NT2/D1 (cell line): ENCODE results near the gene PXMP2.

Experiments used
- DNase-seq: peaks from one replicate; pipeline ENCODE4 v3.0.0-alpha.2; 2011; ENCODE audit warnings: low read depth, low spot score
- H3K27me3 ChIP-seq: 2 replicates; pipeline ENCODE4 v1.6.0; 2011; ENCODE audit warnings: mild to moderate bottlenecking; ENCODE audit not compliant: insufficient read length, insufficient read depth
- H3K36me3 ChIP-seq: 2 replicates; pipeline ENCODE4 v1.6.1; 2011; ENCODE audit warnings: mild to moderate bottlenecking, low read length, mixed read lengths; ENCODE audit not compliant: insufficient read depth, insufficient read length
- H3K4me1 ChIP-seq: 2 replicates; pipeline ENCODE4 v1.5.1; 2011; ENCODE audit not compliant: insufficient read depth, insufficient read length
- H3K4me3 ChIP-seq: 2 replicates; pipeline ENCODE4 v1.5.1; 2011; ENCODE audit warnings: low read depth; ENCODE audit not compliant: insufficient read length
- H3K9ac ChIP-seq: 2 replicates; pipeline ENCODE4 v1.6.0; 2011; ENCODE audit warnings: low read depth; ENCODE audit not compliant: insufficient read length
- H3K9me3 ChIP-seq: 2 replicates; pipeline ENCODE4 v1.5.1; 2011; ENCODE audit warnings: mild to moderate bottlenecking, low read length; ENCODE audit not compliant: insufficient read depth
- SUZ12 ChIP-seq: IDR thresholded peaks from 2 replicates; pipeline ENCODE4 v1.6.1; 2011; ENCODE audit not compliant: insufficient read length, insufficient read depth; ENCODE audit errors: extremely low read depth
- YY1 ChIP-seq: IDR thresholded peaks from 2 replicates; pipeline ENCODE4 v1.6.1; 2011; ENCODE audit not compliant: insufficient read length, insufficient read depth
- ZNF274 ChIP-seq: IDR thresholded peaks from 2 replicates; pipeline ENCODE4 v1.6.1; 2011; ENCODE audit warnings: mild to moderate bottlenecking, low read depth, low read length

PXMP2 gene

DNA sequence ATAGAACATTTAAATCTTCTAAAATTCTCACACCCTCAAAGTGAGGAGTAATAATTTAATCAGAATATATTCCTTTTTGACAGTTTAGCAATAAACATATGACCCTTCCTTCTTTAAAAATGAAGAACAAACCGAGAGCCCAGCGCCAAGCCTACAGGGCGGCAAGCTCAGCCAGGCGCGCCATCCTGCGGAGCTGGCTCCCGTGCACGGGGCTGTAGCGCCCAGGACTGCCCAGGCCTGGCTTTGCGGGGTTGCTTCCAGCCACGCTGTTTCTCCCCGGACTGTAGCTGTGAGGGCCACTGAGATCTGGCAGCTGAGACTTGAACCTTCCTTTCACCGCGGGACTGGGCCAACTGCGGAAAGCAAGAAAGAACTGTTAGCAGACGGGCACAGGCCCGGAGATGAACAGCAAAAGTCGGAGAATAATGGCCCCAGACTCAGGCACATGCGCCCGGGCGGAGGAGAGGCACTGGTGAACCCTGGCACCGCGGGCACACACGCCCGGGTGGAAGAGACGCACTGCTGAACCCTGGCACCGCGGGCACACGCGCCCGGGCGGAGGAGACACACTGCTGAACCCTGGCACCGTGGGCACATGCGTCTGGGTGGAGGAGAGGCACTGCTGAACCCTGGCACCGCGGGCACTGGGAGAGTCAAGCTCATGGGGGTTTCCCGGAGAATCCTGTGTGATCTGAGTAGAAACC is 39.9 kb downstream of the PXMP2 start:
- Histone ChIP-seq H3K4me3 (no peak overlapping the region), H3K27me3 (no peaks in the 10 kb centered on the region), H3K4me1 (no peaks in the 10 kb centered on the region), H3K9ac (no peak overlapping the region), H3K9me3 (peaks cover 16% of the 10 kb centered on the region; the same call in 1 of the 2 replicates), H3K36me3 (peaks cover 96% of the 10 kb centered on the region)
- no peak for DNase-seq
- TF ChIP-seq YY1, result no peak
- no peak for TF ChIP-seq ZNF274
- no peak for TF ChIP-seq SUZ12

DNA sequence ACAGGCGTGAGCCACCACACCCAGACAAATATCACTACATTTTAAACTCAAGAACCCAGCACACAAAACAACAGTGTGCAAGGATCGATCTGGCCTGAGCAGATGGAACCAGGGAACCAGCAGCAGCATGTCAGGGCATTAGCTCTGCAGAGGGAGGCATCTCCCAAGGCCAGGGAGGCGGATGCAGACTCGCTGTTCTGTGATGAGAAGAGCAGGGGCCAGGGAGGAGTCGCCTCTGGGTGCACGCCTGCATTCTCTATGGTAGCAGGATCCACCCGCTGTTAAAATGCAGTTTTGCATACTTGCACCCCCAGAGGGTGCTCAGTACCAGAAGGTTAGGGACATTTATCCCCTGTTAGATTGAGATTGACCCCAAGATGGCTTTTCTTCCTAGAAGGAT is 41.1 kb downstream of the PXMP2 start:
- Histone ChIP-seq H3K9me3 (peaks cover 16% of the 10 kb centered on the region; the same call in 1 of the 2 replicates), H3K9ac (no peak overlapping the region), H3K36me3 (peaks cover 97% of the 10 kb centered on the region), H3K27me3 (no peaks in the 10 kb centered on the region), H3K4me1 (no peaks in the 10 kb centered on the region), H3K4me3 (no peak overlapping the region)
- TF ChIP-seq SUZ12 (no peak), YY1 (no peak)
- DNase-seq, result no peak

DNA sequence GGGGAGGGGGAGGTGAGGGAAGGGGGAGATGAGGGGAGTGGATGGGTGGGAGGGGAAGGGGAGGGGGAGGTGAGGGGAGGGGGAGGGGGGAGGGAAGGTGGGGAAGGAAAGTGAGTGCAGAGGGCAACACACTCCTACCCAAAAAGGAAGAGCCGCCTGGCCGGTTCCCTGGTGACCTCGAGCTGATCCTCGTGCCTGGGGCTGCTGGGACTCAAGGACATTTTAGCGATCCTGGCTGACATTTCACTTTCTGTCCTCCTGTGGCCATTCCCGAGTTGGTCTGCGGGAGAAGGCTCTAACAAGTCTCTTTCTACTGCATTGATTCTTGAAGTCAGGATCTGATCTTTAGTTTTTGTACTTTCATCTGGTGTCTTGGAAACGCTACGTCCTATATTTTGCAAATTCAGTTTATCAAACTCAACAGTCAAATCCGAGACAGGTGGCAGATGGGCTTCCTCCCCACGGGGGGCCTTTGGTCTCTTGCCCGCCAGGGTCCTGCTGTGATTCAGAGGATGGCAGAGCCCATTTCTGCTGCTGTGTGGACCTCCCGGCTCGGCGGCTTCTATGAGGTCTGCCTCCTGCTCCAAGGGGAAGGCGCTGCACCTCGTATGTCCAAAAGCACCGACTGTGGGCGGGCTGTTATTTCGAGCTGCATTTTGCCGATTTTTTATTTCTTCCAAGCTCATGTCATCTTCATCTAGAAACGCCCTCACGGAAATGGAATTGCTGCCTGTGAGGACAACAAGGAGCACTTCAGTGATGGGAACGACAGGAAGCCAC is 42.3 kb downstream of the PXMP2 start:
- H3K27me3 ChIP-seq, result no peaks in the 10 kb centered on the region
- no peak for DNase-seq
- H3K4me3 ChIP-seq, result no peak overlapping the region
- H3K9me3 ChIP-seq, result peaks cover 16% of the 10 kb centered on the region; the same call in 1 of the 2 replicates
- H3K9ac ChIP-seq, result no peak overlapping the region
- peaks cover 97% of the 10 kb centered on the region for H3K36me3 ChIP-seq
- no peak for TF ChIP-seq SUZ12
- TF ChIP-seq YY1, result no peak
- no peak for TF ChIP-seq ZNF274
- no peaks in the 10 kb centered on the region for H3K4me1 ChIP-seq

DNA sequence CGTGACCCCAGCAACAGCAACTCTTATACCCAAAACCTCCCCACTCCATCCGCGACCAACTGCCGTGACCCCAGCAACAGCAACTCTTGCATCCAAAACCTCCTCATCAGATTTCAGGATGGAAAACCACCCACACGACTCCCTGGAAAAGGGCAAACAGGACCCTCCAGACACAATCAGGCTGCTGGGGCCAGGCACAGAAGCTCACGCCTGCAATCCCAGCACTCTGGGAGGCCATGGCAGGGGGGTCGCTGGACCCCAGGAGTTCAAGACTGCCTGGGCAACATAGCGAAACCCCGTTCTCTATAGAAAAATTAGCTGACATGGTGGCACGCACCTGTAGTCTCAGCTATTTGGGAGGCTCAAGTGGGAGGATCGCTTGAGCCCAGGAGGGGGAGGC is 43.0 kb downstream of the PXMP2 start:
- H3K27me3 ChIP-seq, result no peaks in the 10 kb centered on the region
- TF ChIP-seq SUZ12, result no peak
- TF ChIP-seq ZNF274, result no peak
- no peak for TF ChIP-seq YY1
- peaks cover 16% of the 10 kb centered on the region; the same call in 1 of the 2 replicates for H3K9me3 ChIP-seq
- no peaks in the 10 kb centered on the region for H3K4me1 ChIP-seq
- H3K9ac ChIP-seq, result no peak overlapping the region
- no peak overlapping the region for H3K4me3 ChIP-seq
- DNase-seq, result no peak
- peaks cover 97% of the 10 kb centered on the region for H3K36me3 ChIP-seq

DNA sequence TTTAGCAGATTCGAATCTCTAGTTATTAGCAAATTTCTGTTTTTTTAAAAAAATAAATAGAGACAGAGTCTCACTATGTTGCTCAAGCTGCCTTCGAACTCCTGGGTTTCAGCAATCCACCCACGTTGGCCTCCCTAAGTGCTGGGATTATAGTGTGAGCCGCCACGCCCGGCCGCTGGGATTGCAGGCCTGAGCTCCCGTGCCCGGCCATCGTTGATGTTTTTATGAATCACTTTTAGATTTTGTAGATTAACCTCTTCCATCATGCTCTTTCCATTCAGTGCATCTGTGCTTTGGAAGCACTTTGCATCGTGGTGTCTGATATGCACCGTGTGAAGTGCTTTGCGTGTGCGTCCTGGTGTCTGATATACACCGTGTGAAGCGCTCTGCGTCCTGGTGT is 44.2 kb downstream of the PXMP2 start:
- Histone ChIP-seq H3K9me3 (peaks cover 16% of the 10 kb centered on the region; the same call in 1 of the 2 replicates), H3K36me3 (peaks cover 96% of the 10 kb centered on the region), H3K4me1 (no peaks in the 10 kb centered on the region), H3K9ac (no peak overlapping the region), H3K4me3 (no peak overlapping the region), H3K27me3 (no peaks in the 10 kb centered on the region)
- no peak for TF ChIP-seq YY1
- TF ChIP-seq SUZ12, result no peak
- TF ChIP-seq ZNF274, result no peak
- DNase-seq, result no peak

DNA sequence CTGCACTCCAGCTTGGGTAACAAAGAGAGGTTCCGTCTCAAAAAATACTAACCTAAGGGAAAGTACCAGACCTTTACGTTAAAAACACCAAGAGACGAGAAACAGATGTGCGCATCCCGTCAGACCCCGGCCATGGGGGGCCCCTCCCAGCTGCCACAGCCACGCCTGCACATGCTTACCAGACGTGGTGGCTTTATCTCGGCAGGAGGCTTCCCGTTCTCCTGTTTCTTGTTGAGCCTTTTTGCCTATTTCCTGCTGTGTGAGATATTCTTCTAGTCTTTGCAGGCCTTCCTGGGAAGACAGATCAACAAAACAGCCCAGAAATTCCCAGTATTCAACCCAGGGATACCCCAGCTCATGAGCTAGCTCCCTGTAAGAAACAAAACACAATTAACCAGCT is 46.8 kb downstream of the PXMP2 start:
- DNase-seq, result no peak
- no peaks in the 10 kb centered on the region for H3K4me1 ChIP-seq
- no peaks in the 10 kb centered on the region for H3K27me3 ChIP-seq
- peaks cover 94% of the 10 kb centered on the region for H3K36me3 ChIP-seq
- H3K4me3 ChIP-seq, result no peak overlapping the region
- H3K9ac ChIP-seq, result no peak overlapping the region
- TF ChIP-seq SUZ12 (no peak), ZNF274 (no peak)
- peaks cover 16% of the 10 kb centered on the region; the same call in 1 of the 2 replicates for H3K9me3 ChIP-seq

DNA sequence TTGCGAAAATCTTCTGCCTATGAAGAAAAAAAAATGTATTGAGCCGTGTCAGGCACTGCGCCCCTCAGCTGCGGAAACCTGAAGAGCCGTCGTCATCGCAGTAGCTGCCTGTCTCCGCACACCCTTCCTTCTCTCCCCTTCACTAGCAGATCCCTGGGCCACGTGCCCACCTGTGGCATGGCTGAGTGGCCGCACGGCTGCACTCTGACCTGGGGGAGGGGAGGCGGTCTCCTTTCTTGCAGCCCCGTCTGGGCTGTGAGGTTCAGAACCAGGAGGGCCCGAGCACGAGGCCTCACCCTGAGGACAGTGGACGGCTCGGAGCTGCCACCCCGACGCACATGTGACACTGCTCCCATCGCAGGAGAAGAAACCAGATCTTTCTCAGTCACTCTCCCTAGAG is 48.1 kb downstream of the PXMP2 start:
- Histone ChIP-seq H3K4me3 (no peak overlapping the region), H3K36me3 (peaks cover 97% of the 10 kb centered on the region), H3K4me1 (no peaks in the 10 kb centered on the region), H3K27me3 (no peaks in the 10 kb centered on the region), H3K9ac (no peak overlapping the region), H3K9me3 (peaks cover 5% of the 10 kb centered on the region; the same call in 1 of the 2 replicates)
- DNase-seq, result no peak
- TF ChIP-seq SUZ12 (no peak), YY1 (no peak), ZNF274 (no peak)
